Measurements from ENCODE around the gene SIX5. TPM values are rescaled to one million over a fixed set of nuclear protein-coding genes. Genes with fewer than 3 reads are reported as not detected.

SIX5 gene
- total RNA-seq, 1 experiment from 2014 or later = 26.0 TPM

GRCh38 chr19:45817010-45817724 lies 48.1 kb upstream of the SIX5 start (continued):
- TF ChIP-seq, protein P1, sequence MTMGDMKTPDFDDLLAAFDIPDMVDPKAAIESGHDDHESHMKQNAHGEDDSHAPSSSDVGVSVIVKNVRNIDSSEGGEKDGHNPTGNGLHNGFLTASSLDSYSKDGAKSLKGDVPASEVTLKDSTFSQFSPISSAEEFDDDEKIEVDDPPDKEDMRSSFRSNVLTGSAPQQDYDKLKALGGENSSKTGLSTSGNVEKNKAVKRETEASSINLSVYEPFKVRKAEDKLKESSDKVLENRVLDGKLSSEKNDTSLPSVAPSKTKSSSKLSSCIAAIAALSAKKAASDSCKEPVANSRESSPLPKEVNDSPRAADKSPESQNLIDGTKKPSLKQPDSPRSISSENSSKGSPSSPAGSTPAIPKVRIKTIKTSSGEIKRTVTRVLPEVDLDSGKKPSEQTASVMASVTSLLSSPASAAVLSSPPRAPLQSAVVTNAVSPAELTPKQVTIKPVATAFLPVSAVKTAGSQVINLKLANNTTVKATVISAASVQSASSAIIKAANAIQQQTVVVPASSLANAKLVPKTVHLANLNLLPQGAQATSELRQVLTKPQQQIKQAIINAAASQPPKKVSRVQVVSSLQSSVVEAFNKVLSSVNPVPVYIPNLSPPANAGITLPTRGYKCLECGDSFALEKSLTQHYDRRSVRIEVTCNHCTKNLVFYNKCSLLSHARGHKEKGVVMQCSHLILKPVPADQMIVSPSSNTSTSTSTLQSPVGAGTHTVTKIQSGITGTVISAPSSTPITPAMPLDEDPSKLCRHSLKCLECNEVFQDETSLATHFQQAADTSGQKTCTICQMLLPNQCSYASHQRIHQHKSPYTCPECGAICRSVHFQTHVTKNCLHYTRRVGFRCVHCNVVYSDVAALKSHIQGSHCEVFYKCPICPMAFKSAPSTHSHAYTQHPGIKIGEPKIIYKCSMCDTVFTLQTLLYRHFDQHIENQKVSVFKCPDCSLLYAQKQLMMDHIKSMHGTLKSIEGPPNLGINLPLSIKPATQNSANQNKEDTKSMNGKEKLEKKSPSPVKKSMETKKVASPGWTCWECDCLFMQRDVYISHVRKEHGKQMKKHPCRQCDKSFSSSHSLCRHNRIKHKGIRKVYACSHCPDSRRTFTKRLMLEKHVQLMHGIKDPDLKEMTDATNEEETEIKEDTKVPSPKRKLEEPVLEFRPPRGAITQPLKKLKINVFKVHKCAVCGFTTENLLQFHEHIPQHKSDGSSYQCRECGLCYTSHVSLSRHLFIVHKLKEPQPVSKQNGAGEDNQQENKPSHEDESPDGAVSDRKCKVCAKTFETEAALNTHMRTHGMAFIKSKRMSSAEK (CRISPR knock-in tag; IDR thresholded peaks at IDR 0.05; ENCODE audit: borderline replicate concordance) = no peak
- TF ChIP-seq ZNF219 (CRISPR knock-in tag; IDR thresholded peaks at IDR 0.05; ENCODE audit: borderline replicate concordance) (no peak), SP1 (CRISPR knock-in tag; conservative IDR thresholded peaks at IDR 0.05) (peak; percentile 24; the same call in 1 of the 2 replicates), MYBL2 (CRISPR knock-in tag; IDR thresholded peaks at IDR 0.05) (no peak), E2F1 (CRISPR knock-in tag; IDR thresholded peaks at IDR 0.05) (no peak), CREM (CRISPR knock-in tag; IDR thresholded peaks at IDR 0.05) (no peak), SMAD3 (CRISPR knock-in tag; IDR thresholded peaks at IDR 0.05; ENCODE audit: borderline replicate concordance) (0 out of 2 replicates have a peak, but pooled peaks have one; percentile 67), USF2 (CRISPR knock-in tag; IDR thresholded peaks at IDR 0.05) (peak; percentile 82), ERG (CRISPR knock-in tag; IDR thresholded peaks at IDR 0.05) (peak; percentile 32; the same call in 1 of the 2 replicates), FOXK1 (CRISPR knock-in tag; IDR thresholded peaks at IDR 0.05) (no peak), ZBTB21 (CRISPR knock-in tag; IDR thresholded peaks at IDR 0.05; ENCODE audit: borderline replicate concordance) (no peak), GTF2I (CRISPR knock-in tag; conservative IDR thresholded peaks at IDR 0.05) (no peak), RORB (CRISPR knock-in tag; IDR thresholded peaks at IDR 0.05) (no peak), HMGA2 (CRISPR knock-in tag; IDR thresholded peaks at IDR 0.05) (no peak), E2F4 (CRISPR knock-in tag; IDR thresholded peaks at IDR 0.05; ENCODE audit: borderline replicate concordance, low read depth) (no peak), NFE2L1 (CRISPR knock-in tag; IDR thresholded peaks at IDR 0.05) (no peak), TEAD1 (CRISPR knock-in tag; IDR thresholded peaks at IDR 0.05) (peak; percentile 65), SMAD4 (CRISPR knock-in tag; IDR thresholded peaks at IDR 0.05) (no peak), ZNF416 (CRISPR knock-in tag; IDR thresholded peaks at IDR 0.05) (no peak)
- TF ChIP-seq, protein P2, sequence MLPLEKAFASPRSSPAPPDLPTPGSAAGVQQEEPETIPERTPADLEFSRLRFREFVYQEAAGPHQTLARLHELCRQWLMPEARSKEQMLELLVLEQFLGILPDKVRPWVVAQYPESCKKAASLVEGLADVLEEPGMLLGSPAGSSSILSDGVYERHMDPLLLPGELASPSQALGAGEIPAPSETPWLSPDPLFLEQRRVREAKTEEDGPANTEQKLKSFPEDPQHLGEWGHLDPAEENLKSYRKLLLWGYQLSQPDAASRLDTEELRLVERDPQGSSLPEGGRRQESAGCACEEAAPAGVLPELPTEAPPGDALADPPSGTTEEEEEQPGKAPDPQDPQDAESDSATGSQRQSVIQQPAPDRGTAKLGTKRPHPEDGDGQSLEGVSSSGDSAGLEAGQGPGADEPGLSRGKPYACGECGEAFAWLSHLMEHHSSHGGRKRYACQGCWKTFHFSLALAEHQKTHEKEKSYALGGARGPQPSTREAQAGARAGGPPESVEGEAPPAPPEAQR (CRISPR knock-in tag; IDR thresholded peaks at IDR 0.05) = no peak
- TF ChIP-seq, protein P3, sequence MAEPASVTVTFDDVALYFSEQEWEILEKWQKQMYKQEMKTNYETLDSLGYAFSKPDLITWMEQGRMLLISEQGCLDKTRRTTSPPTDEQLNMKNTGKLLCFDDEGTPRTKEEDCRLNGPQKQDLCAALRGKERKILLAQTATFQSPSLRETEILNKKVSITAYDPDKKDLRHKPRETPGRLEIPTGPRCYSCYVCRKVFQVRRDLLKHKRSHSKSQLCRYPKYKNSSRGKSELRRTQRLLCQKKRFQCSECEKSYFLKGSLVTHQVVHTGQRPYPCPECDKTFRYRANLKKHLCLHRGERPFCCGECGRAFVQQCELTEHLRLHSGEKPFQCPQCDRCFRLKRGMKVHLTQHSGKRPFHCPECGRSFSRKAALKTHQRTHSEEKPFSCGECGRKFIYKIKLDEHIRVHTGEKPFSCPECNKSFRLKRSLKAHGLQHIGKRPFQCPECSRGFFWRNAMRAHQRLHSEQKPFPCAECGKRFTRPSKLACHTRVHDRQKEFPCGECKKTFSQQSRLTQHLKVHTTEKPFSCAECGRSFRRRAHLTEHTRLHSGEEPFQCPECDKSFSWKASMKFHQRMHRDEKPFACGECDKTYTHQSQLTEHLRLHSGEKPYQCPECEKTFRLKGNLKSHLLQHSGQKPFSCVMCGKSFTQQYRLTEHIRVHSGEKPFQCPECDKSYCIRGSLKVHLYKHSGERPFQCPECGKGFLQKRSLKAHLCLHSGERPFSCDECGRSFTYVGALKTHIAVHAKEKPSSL (CRISPR knock-in tag; conservative IDR thresholded peaks at IDR 0.05) = no peak
- TF ChIP-seq, protein P4, sequence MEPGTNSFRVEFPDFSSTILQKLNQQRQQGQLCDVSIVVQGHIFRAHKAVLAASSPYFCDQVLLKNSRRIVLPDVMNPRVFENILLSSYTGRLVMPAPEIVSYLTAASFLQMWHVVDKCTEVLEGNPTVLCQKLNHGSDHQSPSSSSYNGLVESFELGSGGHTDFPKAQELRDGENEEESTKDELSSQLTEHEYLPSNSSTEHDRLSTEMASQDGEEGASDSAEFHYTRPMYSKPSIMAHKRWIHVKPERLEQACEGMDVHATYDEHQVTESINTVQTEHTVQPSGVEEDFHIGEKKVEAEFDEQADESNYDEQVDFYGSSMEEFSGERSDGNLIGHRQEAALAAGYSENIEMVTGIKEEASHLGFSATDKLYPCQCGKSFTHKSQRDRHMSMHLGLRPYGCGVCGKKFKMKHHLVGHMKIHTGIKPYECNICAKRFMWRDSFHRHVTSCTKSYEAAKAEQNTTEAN (CRISPR knock-in tag; IDR thresholded peaks at IDR 0.05) = no peak

Measured in WTC11 (cell line).